Erythroblast (primary cell): ENCODE data around the gene RAP1GAP2.

ENCODE experiments used
- GATA1 ChIP-seq: IDR thresholded peaks from 2 replicates; pipeline ENCODE4 v1.6.1; 2011; ENCODE audit warnings: low read depth, mild to moderate bottlenecking, control low read depth, low read length, moderate library complexity
- POLR2A ChIP-seq: IDR thresholded peaks from 2 replicates; pipeline ENCODE4 v1.6.1; 2011; ENCODE audit warnings: mild to moderate bottlenecking, low read length

DNA sequence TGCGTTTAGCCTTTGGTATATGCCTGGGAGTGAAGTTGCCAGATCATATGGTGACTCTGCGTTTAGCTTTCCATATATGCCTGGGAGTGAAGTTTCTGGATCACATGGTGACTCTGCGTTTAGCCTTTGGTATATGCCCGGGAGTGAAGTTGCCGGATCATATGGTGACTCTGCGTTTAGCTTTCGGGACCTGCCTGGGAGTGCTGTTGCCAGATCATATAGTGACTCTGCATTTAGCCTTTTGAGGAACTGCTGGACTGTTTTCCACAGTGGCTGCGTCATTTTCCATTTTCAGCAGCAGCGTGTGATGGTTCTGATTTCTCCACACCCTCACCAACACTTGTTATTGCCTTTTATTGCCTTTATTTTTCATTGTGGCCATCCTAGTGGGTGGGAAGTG is 194.2 kb downstream of the RAP1GAP2 start:
- TF ChIP-seq POLR2A = no peak
- TF ChIP-seq GATA1 = no peak
